Myocyte (in vitro differentiated cells): ENCODE data around the gene TBL1XR1. TPM values are rescaled to one million over a fixed set of nuclear protein-coding genes. Genes with fewer than 3 reads are reported as not detected.
"Not testable (repeated sequence)": the region's sequence is repeated elsewhere in the genome, so short reads cannot be mapped to it uniquely, and the experiment has no call there.

Experiments used
- DNase-seq: peaks from one replicate; pipeline ENCODE4 v3.0.0-alpha.2; 2012; ENCODE audit warnings: low read depth
- total RNA-seq: library from RNA; depleted of rRNA; stranded (reverse); fragments of >200 nt; gene quantifications from 2 replicates; pipeline ENCODE4 v1.2.3, GENCODE V29; 2014

The TBL1XR1 gene
- total RNA-seq, 1 donor from 2014 or later = 167 TPM

DNA sequence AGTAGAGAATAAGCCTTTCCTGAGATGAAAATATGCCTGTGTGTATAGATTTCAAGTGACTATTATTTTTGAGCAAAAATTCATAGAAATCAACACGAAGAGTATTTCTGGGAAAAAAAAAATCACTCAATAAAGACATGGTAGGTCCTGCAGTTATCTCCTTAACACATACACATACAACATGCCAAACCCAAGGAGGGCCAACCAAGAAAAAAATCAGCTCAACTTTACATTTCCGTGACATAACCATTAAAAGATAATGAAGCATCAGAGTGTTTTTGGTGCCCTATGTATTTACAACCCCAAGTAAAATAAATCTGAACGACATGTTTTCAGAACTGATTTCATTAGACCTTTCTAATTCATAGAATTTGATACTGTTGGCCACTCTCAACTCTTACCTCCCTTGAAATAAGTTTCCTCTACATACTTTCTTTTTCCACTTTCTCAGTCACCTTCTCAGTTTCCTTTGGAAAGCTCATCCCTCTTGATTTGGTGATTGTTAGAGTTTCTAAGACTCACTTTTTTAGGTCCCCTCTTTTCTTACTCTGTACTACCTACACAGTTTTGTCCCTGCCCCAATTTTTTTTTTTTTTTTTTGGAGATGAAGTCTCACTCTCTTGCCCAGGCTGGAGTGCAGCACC lies 162.3 kb downstream of the TBL1XR1 start:
- no peak for DNase-seq

DNA sequence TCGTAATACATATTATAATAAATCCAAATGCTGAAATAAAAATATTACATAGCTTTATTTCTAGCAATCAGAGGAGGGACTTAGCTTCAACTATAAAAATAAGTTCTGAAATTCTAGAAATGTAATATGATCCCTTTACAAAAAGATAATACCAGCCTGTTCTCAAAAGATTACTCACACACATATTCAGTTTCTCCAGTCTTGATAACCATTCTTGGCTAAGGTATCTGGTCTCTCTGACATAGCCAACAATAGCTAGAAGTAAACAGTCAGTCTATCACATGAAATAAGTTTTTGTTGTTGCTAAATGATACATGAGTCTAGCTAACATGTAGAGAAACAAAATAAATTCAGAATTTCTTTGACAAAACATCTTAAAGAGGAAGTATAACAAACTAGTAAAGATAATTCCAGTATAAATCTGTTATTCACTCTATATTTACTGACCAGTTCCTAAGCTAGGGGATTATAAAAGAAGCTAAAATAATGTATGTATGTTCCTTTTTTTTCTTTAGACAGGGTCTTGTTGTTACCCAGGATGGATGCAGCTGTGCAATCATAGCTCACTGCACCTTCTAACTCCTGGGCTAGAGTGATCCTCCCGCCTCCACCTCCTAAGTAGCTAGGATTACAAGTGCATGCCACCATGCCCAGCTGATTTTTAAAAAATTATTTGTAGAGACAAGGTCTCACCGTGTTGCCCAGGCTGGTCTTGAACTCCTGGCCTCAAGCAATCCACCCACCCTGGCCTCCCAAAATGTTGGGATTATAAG lies 170.6 kb downstream of the TBL1XR1 start:
- peak; percentile 58 for DNase-seq

DNA sequence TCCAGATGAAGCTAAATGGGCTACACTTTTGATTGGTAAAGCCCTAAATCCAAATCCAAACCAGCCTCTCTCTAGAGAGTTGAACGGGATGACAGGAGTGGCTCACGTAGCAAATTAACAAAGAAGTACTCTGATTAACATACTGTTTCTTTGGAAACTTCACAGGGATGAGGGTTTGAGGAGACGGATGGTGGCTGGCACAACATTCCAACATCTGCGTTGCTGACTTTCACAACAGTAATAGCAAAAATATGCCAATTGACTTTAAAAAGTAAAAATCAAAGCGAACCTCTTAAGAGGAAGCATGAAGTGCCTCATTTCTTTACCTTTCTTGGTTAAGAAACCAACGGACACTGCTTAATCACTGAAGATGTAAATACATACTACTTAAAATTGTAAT lies 181.4 kb downstream of the TBL1XR1 start:
- DNase-seq = no peak

DNA sequence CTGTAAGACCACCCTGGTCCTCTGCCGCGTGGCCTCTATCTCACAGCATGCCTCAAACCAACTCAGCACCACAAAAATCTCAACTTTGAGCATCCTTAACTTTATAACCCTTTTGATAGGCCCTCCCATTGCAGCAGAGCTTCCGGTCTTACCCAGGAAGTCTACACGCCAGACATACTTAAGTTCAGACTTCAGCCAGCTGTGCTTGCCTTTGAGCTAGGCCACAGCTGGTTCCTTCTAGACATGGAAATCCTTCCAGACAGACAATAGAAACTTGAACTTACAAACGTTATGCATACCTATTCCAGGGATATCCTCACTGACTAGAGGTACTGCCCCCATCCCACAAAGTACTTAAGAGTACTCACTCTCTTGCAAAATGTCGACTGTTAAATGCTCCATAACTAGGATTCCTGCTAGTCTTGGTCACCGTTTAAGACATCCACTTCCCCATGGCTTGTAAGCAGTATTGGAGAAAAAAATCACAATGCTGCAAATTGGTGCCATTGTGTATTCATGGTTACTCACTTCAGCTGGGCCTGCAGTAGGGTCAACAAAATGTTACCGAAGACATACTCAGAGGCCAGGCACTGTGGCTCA lies 183.5 kb downstream of the TBL1XR1 start:
- DNase-seq = no peak

DNA sequence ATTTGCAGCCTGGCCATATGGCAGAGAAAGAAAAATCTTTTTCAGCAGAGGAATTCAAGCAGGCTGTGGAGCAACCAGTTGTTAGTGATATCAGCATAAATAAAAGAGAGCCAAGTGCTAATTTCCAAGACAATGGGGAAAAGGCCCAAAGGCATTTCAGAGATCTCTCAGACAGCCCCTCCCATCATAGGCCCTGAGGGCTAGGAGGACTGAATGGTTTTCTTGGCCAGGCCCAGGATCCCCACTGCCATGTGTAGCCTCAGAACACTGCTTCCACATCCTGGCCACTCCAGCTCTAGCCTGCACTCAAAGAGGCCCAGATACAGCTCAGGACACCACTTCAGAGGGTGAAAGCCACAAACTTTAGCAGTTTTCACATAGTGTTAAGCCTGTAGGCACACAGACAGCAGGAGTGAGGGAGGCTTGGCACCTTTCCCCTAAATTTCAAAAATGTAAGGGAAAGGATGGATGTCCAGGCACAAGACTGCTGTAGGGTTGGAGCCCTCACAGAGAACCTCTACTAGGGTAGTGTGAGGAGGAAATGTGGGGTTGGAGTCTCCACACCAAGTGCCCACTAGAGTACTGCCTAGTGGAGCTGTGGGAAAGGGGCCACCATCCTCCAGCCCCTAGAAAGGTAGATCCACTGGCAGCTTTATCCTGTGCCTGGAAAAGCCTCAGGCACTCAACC lies 191.4 kb downstream of the TBL1XR1 start:
- DNase-seq = no peak

DNA sequence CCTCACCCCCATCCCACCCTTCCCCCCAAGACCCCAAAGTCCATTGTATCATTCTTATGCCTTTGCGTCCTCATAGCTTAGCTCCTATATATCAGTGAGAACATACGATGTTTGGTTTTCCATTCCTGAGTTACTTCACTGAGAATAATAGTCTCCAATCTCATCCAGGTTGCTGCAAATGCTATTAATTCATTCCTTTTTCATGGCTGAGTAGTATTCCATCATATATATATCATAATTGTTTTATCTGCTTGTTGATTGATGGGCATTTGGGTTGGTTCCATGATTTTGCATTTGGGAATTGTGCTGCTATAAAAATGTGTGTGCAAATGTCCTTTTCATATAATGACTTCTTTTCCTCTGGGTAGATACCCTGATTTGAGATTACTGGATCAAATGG lies 197.1 kb downstream of the TBL1XR1 start:
- DNase-seq = not testable (repeated sequence)

DNA sequence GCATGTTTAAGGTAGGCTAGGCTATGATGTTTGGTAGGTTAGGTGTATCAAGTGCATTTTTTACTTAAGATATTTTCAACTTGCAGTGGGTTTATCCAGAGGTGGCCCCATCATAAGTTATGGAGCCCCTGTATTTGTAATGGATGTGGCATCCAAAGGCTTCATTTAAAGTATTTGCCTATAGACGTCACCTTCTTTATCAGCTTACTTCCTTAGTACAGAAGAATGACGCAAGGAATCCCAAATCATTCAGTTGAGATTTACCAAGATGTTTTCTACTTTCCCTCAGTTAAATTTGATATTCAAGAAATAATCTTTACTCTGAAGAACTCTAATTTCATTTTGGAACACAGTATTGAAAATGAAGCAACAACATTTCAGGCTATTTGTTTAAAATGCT lies 201.3 kb downstream of the TBL1XR1 start:
- DNase-seq = no peak

DNA sequence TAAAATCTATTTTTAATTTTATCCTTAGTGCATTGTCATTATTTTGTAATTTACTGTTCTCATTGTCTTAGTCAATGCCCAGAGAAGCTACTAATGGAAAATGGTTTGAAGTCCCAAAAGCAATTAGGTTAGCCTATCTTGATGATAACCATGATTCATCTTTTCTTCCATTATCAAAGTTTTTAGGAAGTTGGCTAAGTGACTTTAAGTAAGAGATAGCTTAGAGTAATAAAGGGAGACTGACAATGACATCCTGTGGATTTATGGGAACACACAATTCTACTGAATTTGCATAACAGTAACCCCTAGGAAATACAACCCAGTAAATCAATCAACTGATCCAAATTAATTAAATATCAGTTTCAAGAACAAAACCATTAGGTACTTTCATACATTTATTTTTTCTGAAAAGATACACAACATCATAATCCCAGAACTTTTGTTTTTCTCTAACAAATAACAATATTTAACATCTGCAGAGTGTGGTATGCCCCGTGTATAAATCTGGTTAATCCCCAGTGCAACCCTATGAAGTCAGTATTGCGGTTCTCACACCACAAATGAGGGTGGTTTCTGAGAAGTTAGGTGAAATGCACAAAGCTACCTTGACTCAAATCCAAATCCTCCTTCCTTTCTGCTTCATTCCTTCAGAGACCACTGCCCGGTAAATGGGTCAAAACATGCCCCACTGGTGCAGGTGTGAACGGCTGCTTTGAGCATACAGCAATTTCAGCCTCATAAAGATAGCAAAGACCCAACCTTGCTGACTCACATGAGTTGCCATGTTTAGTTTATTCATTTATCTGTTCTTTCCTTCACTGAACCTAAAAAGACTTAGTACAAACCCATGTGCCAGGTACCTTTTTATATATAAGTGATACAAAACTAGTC lies 202.1 kb downstream of the TBL1XR1 start:
- no peak for DNase-seq

DNA sequence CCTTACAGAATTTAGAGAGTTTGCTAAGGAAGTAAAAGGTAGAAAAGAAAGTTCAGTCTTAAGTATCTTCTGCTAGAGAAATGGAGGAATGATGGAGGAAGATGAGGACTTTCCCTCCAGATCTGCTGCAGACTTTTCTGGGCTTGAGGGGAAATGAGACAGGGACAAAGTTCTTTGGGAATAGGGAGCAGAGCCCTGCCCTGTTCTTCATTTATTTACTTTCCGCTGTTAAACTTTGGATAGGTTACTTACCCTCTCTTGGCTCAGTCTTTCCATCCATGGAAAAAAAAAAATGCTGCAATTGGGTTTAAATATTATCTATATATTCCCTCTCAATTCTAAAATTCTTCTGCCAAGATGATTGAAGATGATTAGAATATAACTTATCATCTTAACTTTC lies 202.9 kb downstream of the TBL1XR1 start:
- no peak for DNase-seq

DNA sequence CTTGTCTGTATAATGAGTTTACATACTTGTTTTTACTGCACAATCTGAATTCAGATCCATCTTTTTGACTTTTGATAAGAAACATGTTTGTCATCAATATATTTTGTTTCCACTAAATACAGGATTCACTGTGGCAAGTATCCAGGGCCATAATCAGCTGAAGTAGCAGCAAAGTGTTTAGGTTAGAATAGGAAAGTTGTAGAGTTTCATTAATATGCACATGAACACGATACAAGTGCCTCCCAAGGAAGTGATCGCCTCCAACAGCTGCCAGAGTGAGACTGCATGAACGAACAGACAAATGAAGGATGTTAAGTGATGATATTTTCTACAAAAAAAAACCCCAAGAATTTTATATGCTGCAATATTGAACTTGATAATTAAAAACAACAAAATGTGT lies 204.3 kb downstream of the TBL1XR1 start:
- DNase-seq = no peak

DNA sequence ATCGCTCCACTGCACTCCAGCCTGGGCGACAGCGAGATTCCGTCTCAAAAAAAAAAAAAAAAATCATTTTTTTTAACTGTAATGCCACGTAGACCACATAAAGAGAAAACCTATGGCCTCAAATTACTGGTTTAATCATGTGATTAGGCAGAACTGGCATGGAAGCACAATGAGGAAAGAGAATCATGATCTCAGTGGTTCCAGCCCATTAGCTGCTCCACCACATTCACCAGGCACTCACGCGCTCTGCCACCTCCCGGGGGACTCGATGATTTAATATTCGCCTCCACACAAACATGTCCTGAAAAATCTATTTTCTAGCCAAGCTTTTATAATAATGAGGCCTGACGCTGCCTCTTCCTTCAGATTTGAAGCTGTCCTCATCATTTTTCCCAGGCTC lies 204.7 kb downstream of the TBL1XR1 start:
- no peak for DNase-seq

DNA sequence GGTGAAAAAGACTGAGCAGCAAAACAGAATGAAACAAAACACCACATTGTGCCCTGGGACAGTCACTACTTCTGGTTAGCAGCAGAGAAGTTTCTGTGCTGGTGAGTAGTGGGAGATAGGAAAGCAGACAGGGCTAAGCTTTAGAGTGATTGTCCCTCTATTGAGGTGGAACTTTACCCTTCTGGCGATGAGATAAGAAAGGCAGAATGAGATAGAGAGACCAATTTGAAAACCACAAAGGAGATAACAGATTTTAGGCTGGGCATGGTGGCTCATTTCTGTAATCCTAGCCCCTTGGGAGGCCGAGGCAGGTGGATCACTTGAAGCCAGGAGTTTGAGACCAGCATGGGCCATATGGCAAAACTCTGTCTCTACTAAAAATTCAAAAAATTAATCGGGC lies 208.5 kb downstream of the TBL1XR1 start:
- no peak for DNase-seq

DNA sequence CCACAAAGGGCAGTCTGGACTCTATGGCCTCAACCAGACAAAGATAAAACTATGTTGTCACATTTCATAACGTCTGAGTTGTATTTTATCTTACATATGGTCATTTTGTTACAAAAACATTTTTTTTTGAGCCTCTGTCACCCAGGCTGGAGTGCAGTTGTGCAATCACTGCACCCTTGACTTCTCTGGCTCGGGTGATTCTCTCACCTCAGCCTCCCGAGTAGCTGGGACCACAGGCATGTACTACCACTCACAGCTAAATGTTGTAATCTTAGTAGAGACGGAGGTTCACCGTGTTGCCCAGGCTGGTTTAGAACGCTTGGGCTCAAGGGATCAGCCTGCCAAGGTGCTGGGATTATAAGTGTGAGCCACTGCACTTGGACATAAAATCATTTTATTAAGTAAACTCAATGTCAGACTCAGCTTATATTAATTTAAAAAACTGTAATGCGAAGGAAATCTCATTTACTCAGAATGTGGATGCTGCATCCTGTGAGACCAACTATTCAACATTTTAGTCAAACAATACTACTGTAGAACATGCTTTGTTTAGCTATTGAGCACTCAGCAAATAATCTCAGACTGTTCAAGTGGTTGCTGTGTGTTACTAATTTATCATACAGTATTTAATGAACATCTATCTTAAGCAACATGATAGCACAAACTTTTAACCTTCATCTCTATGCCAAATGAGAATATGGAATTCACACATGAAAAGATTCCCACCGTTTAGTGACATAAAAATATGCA lies 209.2 kb downstream of the TBL1XR1 start:
- peak; percentile 8 for DNase-seq

DNA sequence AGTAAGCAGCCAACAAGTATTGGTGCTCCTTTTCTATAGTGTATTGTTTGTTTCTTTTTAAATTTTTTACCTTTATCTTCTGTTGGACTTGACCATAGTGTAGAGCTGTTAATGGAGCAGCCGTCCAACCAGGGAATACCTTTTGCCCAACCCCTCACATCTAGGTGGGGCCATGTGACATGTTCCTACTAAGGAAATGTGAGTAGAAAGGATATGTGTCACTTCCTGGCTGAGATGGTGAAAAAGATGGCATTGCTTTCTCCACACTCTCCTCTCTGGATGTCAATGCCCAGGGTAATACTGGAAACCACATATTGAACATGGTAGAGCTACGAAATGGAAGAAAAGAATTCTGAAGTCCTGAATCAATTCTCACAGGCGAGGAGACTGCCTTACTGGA lies 218.8 kb downstream of the TBL1XR1 start:
- no peak for DNase-seq

DNA sequence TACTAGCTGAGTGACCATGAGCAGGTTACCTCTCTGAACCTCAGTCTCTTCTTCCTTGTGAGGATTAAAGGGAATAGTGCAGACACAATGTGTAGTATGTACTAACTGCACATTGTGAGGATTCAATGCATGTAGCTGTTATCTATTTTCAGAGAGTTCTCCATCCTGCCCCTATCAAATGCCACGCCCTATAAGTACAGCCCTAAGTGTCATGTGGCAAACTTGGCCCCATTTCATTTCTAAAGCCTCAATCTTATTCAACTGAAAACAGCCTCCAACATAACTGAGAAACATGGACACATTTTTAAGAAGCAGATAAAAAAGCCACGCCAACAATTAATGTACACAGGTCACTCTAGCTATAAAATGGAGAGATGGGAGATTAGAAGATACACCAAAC lies 220.0 kb downstream of the TBL1XR1 start:
- no peak for DNase-seq

DNA sequence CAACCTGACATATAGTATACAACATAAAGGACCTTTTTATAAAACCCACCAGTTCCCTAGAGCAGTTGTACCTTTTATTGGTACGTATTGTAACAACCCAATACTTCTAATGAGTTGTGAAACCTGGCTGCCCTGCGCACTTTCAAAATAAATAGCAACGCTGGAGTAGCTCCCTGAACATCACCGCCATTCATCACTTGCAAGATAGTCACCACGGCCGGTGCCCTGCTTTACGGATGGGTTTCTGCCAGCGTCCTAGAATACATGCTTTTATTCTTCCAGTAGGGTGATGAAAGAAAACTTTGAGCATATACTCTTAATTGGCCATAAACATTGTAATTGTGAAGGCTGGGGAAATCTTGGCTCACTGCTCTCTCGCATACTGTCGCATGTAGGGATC lies 220.7 kb downstream of the TBL1XR1 start:
- no peak for DNase-seq

DNA sequence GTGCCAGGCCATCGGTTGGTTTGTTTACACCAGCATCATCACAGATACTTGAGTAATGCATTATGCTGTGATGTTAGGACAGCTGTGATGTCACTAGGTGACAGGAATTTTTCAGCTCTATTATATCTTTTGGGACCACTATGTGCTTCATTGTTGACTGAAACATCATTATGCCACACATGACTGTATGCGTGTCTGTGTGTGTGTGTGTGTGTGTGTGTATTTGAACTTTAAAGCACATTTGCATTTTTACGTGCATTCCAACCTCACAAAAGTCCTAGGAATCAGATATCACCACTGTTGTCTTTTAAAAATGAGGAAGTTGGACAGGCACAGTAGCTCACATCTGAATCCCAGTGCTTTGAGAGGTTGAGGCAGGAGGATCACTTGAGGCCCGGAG lies 223.0 kb downstream of the TBL1XR1 start:
- no peak for DNase-seq

DNA sequence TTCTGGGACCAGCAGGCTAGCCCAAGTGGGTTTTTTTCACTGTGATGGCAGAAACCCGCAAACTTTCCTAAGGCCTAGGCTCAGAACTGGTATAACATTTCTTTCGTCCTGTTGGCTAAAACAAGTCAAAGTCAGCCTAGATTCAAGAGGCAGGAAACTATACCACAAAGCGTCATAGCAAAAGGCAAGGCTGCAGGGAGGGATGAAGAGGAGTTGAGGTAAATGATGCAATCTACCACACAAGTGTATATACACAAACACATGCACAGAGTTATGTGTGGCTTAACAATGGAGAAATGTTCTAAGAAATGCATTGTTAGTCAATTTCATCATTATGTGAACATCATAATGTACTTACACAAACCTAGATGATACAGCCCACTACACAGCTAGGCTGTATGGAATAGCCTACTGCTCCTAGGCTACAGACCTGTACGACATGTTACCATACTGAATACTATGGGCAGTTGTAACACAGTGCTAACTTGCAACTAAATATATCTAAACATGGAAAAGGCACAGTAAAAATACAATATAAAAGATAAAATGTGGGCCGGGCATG lies 225.6 kb downstream of the TBL1XR1 start:
- no peak for DNase-seq

DNA sequence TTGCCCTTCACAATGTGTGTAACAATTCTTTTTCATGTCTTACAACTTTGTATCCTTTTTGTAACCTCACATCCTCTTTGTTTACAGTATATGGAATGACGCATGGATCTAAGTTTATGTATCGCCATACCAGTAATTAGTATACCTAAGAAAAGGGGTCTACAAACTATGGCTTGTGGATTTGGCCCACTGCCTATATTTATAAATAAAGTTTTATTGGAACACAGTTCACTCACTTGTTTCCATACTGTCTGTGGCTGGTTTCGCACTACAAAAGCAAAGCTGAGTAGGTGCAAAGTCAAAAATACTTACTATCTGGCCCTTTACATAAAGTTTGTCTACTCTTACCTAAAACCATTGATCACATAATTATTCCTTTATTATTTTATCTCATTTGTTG lies 226.5 kb downstream of the TBL1XR1 start:
- no peak for DNase-seq

DNA sequence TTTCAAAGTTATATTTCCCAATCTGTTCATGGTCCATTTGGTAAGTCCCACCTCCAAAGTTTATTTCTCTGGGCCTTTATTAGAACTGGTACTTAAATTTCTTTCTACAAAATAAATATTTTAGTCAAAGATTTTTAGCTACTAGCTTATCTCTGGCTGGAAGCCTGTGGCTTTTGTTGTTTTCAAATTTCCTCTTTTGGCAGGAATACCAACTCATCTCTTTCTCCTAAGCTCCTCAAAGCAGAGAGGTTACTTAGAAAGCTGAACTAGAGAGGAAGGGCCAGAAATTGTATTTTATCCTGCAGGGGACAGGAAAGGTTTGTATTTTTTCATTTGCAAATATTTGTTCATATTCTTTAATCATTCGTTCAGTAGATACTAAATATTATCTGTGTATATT lies 227.8 kb downstream of the TBL1XR1 start:
- DNase-seq = no peak
